ENCODE data around the gene TNPO3.
A peak's percentile ranks its signal among the peaks of the same experiment; 100 is the strongest.

TNPO3 gene

DNA sequence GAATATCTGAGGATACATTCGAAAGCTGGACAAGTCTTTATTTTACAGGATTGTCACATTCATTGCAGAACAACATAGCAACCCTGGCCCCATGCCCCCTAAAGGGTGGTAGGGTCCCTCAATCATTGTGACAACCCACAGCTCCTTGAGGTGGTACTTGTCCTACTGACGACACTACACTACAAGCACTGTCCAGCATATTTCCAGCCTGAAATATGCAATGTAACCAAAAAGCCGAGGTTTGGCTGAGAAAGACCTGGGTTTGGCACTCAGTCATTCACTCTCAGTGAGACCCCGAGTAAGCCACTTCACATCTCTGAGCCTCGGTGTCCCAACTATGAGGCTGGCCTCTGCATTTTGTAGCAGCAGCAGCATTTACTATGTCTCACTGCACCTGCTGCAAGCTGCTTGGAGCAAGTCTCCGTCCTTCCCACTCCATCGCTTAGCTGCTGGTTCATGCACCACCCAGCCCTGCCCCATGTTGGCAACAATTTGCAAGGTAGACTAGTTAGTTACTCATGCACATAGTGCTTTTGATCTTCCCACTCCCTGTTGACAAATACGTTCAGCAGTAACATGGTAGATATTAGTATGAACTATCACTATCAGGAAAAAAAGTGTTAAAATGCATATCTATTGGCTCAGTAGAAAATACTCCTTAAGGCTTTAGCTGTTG is 43.6 kb upstream of the TNPO3 start:
- TF ChIP-seq, protein P1, sequence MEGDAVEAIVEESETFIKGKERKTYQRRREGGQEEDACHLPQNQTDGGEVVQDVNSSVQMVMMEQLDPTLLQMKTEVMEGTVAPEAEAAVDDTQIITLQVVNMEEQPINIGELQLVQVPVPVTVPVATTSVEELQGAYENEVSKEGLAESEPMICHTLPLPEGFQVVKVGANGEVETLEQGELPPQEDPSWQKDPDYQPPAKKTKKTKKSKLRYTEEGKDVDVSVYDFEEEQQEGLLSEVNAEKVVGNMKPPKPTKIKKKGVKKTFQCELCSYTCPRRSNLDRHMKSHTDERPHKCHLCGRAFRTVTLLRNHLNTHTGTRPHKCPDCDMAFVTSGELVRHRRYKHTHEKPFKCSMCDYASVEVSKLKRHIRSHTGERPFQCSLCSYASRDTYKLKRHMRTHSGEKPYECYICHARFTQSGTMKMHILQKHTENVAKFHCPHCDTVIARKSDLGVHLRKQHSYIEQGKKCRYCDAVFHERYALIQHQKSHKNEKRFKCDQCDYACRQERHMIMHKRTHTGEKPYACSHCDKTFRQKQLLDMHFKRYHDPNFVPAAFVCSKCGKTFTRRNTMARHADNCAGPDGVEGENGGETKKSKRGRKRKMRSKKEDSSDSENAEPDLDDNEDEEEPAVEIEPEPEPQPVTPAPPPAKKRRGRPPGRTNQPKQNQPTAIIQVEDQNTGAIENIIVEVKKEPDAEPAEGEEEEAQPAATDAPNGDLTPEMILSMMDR (IDR thresholded peaks at IDR 0.05; ENCODE audit: low read depth, low read length) = no peak
- no peak for TF ChIP-seq EZH2phosphoT487 (IDR thresholded peaks at IDR 0.05; ENCODE audit: low read depth)
- H4K20me1 ChIP-seq (ENCODE audit: insufficient read depth, low read length) = no peaks in the 10 kb centered on the region
- H3K4me2 ChIP-seq (ENCODE audit: low read length) = no peak overlapping the region
- H2AFZ ChIP-seq (ENCODE audit: low read depth, low read length) = no peak overlapping the region
- H3K36me3 ChIP-seq (replicated peaks; ENCODE audit: low read depth, low read length) = no peaks in the 10 kb centered on the region
- H3K27ac ChIP-seq (ENCODE audit: low read length) = no peak overlapping the region
- no peak overlapping the region for H3K4me3 ChIP-seq (ENCODE audit: low read length)
- no peaks in the 10 kb centered on the region for H3K27me3 ChIP-seq (ENCODE audit: low read depth, low read length)
- no peaks in the 10 kb centered on the region for H3K79me2 ChIP-seq (ENCODE audit: low read length)
- no peak overlapping the region for H3K9ac ChIP-seq (ENCODE audit: low read length)
- peaks cover 36% of the 10 kb centered on the region for H3K4me1 ChIP-seq (ENCODE audit: low read length)
- H3K9me3 ChIP-seq (ENCODE audit: insufficient read depth, low read length) = no peaks in the 10 kb centered on the region

DNA sequence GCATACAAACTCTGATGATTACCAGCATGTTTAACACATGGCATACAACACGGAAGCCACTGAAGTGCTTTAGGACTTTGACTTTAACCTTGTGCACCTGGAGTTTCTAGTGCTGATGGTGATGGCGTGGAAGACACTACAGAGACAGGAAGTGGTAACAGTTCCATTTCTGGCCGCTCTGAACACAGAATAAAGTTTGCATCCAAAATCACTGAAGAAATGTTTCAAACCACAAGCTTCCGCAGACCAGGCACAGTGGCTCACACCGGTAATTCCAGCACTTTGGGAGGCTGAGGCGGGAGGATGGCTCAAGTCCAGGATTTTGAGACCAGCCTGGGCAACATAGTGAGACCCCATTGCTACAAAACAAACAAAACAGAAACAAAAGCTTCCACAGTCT is 40.3 kb upstream of the TNPO3 start:
- Histone ChIP-seq H3K9me3 (ENCODE audit: insufficient read depth, low read length) (no peaks in the 10 kb centered on the region), H3K36me3 (replicated peaks; ENCODE audit: low read depth, low read length) (no peaks in the 10 kb centered on the region), H3K79me2 (ENCODE audit: low read length) (no peaks in the 10 kb centered on the region), H3K4me3 (ENCODE audit: low read length) (0 out of 2 replicates have a peak overlapping the region, but pooled peaks have one; percentile 6), H3K4me1 (ENCODE audit: low read length) (peaks cover 30% of the 10 kb centered on the region), H4K20me1 (ENCODE audit: insufficient read depth, low read length) (no peaks in the 10 kb centered on the region), H3K27me3 (ENCODE audit: low read depth, low read length) (no peaks in the 10 kb centered on the region), H2AFZ (ENCODE audit: low read depth, low read length) (0 out of 2 replicates have a peak overlapping the region, but pooled peaks have one; percentile 10), H3K9ac (ENCODE audit: low read length) (no peak overlapping the region), H3K27ac (ENCODE audit: low read length) (no peak overlapping the region), H3K4me2 (ENCODE audit: low read length) (peak overlapping the region; percentile 13)
- no peak for TF ChIP-seq EZH2phosphoT487 (IDR thresholded peaks at IDR 0.05; ENCODE audit: low read depth)
- TF ChIP-seq, protein P1 (IDR thresholded peaks at IDR 0.05; ENCODE audit: low read depth, low read length) = no peak

DNA sequence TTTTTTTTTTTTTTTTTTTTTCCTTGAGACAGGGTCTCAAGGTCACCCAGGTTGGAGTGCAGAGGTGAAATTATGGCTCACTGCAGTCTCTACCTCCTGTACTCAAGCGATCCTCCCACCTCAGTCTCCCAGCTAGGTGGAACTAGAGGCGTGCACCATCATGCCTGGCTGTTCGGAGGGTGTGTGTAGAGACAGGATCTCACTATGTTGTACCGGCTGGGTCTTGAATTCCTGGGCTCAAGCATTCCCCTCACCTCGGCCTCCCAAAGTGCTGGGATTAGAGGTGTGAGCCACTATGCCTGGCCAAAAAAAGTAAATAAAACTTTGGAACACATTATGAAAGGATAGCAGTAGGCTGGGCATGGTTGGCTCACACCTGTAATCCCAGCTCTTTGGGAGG is 39.6 kb upstream of the TNPO3 start:
- Histone ChIP-seq H3K27me3 (ENCODE audit: low read depth, low read length) (no peaks in the 10 kb centered on the region), H2AFZ (ENCODE audit: low read depth, low read length) (no peak overlapping the region)
- TF ChIP-seq, protein P1 (IDR thresholded peaks at IDR 0.05; ENCODE audit: low read depth, low read length) = no peak
- TF ChIP-seq EZH2phosphoT487 (IDR thresholded peaks at IDR 0.05; ENCODE audit: low read depth) = no peak

DNA sequence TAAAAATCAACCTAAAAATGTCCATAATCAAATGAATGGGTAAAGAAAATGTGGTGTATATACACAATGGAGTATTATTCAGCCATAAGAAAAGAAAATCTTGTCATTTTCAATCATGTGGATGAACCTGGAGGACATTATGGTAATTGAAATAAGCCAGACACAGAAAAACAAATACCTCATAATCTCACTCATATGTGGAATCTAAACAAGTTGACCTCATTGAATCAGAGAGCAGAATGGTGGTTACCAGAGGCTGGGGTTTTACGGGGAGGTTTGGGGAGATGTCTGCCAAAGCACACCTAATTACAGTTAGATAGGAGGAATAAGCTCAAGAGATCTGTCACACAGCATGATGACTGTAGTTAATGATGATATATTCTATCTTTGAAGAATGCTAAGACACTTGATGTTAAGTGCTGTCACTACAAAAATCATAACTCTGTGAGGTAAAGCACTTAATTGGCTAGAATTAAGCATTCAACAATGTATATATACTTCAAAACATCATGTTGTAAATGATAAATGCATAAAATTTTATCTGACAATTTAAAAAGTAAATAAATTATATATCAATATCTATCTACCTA is 39.1 kb upstream of the TNPO3 start:
- H3K79me2 ChIP-seq (ENCODE audit: low read length) = no peaks in the 10 kb centered on the region
- TF ChIP-seq, protein P1 (IDR thresholded peaks at IDR 0.05; ENCODE audit: low read depth, low read length) = no peak
- no peak for TF ChIP-seq EZH2phosphoT487 (IDR thresholded peaks at IDR 0.05; ENCODE audit: low read depth)
- H3K4me3 ChIP-seq (ENCODE audit: low read length) = no peak overlapping the region
- H3K27ac ChIP-seq (ENCODE audit: low read length) = no peak overlapping the region
- no peaks in the 10 kb centered on the region for H3K27me3 ChIP-seq (ENCODE audit: low read depth, low read length)
- H3K4me2 ChIP-seq (ENCODE audit: low read length) = no peak overlapping the region
- peaks cover 43% of the 10 kb centered on the region for H3K4me1 ChIP-seq (ENCODE audit: low read length)
- no peaks in the 10 kb centered on the region for H3K9me3 ChIP-seq (ENCODE audit: insufficient read depth, low read length)
- H2AFZ ChIP-seq (ENCODE audit: low read depth, low read length) = no peak overlapping the region
- no peak overlapping the region for H3K9ac ChIP-seq (ENCODE audit: low read length)
- H4K20me1 ChIP-seq (ENCODE audit: insufficient read depth, low read length) = no peaks in the 10 kb centered on the region
- H3K36me3 ChIP-seq (replicated peaks; ENCODE audit: low read depth, low read length) = no peaks in the 10 kb centered on the region

More for the DNA sequence above, 39.6 kb upstream of the TNPO3 start:
- no peaks in the 10 kb centered on the region for H3K79me2 ChIP-seq (ENCODE audit: low read length)
- no peak overlapping the region for H3K27ac ChIP-seq (ENCODE audit: low read length)
- no peak overlapping the region for H3K4me2 ChIP-seq (ENCODE audit: low read length)
- H3K9me3 ChIP-seq (ENCODE audit: insufficient read depth, low read length) = no peaks in the 10 kb centered on the region
- peaks cover 37% of the 10 kb centered on the region for H3K4me1 ChIP-seq (ENCODE audit: low read length)
- H3K4me3 ChIP-seq (ENCODE audit: low read length) = no peak overlapping the region
- H3K36me3 ChIP-seq (replicated peaks; ENCODE audit: low read depth, low read length) = no peaks in the 10 kb centered on the region
- no peak overlapping the region for H3K9ac ChIP-seq (ENCODE audit: low read length)
- no peaks in the 10 kb centered on the region for H4K20me1 ChIP-seq (ENCODE audit: insufficient read depth, low read length)

Data from OCI-LY3 (cell line).